ENCODE data around the gene MAGI2.

MAGI2 gene

GRCh38 chr7:78139335-78139734, 1314.1 kb downstream of the MAGI2 start:
- no peak for DNase-seq (ENCODE audit: low read depth)

DNA sequence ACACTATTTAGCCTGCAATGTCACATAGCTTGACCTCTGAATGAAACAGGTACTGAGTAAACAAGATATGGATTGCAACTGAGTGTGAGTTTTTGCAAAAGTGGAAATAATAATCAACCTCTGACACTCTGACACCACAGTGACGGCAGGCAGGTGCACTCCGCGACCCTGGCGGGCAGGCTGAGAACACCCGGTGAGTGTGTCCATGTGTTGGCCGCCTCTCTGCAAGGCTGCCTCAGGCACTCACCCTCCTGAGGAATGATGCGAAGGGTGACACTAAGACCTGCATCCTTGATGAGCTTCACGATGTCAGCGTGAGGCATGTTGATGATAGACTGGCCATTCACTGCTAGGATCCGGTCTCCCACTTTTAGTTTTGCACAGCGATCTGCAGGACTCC, 1318.7 kb downstream of the MAGI2 start:
- no peak for DNase-seq (ENCODE audit: low read depth)

- no peak for DNase-seq (ENCODE audit: low read depth)
These were observed 1319.2 kb downstream of the MAGI2 start for GRCh38 chr7:78134256-78134655.

DNA sequence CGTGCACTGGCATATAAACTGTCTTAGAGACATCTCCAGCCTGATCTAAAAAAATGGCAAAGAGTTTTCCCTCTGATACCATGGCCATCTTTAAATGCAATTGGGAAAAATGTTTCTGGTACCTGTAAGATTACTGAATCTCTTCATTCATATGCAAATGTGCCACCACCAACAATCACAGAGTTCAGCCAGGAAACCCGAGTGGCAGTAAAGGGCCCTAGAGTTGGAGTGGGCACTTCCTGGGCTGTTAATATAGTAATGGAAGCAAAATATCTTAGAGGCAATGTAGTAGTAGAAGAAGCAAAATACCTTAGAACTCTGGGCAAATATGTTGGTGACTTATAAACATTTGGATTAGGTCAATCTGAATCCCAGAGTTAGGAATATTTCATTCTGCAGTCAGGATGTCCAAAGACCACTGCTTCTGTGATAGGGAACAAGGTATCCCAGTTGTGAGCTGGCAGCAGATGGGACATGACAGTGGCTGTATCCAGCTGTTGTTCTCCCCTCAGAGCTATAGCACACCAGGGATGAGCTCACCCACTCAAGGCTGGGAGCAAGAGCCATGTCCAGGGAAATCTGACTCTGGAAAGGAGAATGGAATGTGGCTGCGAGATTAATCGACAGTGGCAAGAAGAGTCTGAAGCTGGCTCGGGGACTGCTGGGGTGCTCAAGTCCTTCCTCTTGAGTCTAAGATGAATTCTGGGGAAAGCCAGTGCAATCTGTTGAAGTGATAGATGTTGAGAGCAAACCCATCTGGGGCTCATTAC, 1322.8 kb downstream of the MAGI2 start:
- no peak for DNase-seq (ENCODE audit: low read depth)

- DNase-seq (ENCODE audit: low read depth), result no peak
These were observed 1323.6 kb downstream of the MAGI2 start for GRCh38 chr7:78129865-78130264.

DNA sequence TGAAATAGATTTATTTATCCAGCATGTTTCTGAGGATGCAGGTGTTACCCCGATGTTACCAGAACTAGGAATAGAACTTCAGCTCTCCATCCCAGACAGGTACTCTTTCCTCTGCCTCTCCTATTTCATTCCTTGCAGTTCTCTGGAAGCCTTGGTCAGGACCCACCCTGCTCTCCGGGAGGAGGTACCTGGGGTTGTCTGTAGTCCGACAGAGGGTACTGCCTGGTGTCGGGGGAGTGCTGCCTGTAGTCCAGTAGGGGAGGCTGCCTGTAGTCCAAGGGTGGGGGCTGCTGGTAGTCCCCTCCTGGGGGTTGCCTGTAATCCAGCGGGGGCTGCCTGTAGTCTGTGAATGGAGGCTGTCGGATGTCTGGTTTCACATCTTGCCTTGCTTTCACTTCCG, 1326.5 kb downstream of the MAGI2 start:
- no peak for DNase-seq (ENCODE audit: low read depth)

DNA sequence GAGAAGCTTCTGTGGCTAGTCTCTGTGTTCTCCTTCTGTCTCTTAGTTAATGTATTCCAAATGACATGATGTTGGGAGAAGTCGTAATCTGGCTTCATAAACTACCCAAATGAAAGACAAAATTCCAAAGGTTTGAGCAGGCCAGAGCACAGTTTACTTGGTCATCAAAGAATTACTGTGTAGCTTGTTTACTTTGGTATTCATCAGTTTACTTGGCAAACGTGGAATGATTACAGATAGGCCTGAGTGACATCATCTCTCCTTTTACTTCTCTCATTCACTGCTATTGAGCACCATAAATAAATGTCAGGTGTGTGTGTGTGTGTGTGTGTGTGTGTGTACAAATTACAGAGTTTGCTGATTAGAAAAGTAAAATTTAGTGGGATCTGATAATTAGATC, 1327.6 kb downstream of the MAGI2 start:
- no peak for DNase-seq (ENCODE audit: low read depth)

DNA sequence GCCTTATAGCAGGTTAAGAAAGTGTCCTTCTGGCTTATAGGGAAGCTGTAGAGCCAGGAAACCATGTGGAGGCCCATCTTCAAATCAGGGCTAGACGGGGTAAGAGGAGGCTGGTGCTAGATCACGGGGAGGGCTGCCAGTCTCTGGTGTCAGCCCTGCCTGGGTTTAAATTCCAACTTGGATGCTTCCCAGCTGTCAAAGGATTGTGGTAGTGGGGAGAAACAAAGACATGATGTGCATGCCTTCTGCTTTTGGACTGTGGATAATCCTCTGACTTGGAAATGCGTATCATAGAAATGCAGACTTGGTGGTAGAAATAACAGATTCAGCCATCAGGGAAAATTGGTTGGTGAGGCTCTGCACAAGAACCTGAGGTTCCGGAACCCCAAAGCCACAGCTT, 1329.3 kb downstream of the MAGI2 start:
- DNase-seq (ENCODE audit: low read depth), result no peak

DNA sequence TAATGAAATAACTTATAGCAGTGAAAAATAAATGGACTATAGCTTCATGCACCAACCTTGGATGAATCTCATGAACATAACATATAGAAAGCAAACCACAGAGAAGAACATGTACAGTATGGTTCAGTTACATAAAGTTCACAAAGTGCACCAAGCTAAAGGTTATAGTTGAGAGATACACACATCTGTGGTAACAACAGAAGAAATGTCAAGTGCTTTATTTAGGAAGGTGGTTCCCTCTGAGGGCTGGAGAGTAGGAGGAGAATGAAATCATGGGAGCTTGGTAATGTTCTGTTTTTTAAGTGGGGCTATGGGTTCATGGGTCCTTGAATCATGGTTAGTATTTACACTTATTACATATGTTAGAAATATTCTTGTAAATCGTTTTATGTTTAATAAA, 1331.6 kb downstream of the MAGI2 start:
- no peak for DNase-seq (ENCODE audit: low read depth)

GRCh38 chr7:78118470-78118869, 1335.0 kb downstream of the MAGI2 start:
- DNase-seq (ENCODE audit: low read depth), result no peak

- DNase-seq (ENCODE audit: low read depth), result no peak
These were observed 1337.6 kb downstream of the MAGI2 start for GRCh38 chr7:78115876-78116275.

DNA sequence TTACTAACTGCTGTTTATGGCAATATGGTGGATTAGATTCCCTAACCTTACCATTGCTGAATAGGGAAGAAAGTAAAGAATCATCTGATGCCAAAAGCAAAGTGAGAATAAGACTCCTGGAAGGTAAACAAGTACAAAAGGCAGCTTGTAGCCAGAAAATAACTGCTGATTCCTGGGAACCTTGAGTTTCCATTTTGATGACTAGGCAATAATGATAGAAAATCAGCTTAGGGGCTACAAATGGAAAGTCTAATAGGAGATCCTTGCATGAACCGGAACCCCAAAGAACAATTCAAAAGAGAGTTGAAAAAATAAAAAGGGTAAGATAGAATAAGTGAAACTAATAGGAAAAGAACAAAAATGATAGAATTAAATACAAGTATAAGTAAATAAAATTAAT, 1338.5 kb downstream of the MAGI2 start:
- DNase-seq (ENCODE audit: low read depth), result no peak

- no peak for DNase-seq (ENCODE audit: low read depth)
These were observed 1341.0 kb downstream of the MAGI2 start for GRCh38 chr7:78112488-78112887.

- DNase-seq (ENCODE audit: low read depth), result no peak
These were observed 1342.1 kb downstream of the MAGI2 start for GRCh38 chr7:78111386-78111785.

DNA sequence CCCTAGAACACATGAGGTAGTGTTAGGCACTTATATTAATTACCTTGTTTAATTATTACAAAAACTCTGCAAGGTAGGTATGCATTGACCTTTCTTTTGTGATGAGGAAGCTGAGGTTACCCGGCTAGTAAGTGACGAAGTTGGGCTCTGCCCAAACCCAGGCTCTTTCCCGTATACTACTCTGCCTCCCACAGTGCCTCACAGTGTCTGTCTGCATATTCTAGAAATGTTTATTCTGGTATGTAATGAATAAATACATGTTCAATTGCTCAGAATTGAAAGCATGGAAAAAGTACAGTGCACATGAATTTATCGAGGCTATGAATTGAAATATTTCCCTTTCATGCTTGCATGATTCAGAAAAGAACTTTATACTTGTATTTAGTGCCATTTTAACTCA, 1350.0 kb downstream of the MAGI2 start:
- DNase-seq (ENCODE audit: low read depth), result no peak

DNA sequence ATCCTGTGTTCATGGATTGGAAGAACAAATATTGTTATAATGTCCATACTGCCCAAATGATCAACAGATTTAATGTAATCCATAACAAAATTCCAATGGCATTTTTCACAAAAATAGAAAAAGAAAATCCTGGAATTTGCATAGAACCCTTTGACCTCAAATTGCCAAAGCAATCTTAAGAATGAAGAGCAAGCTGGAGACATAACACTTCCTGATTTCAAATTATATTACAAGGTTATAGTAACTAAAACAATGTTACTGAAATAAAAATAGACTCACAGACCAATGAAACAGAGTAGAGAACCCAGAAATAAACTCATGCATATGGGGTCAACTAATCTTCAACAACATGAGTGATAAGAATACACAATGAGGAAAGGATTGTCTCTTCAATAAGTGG, 1352.4 kb downstream of the MAGI2 start:
- no peak for DNase-seq (ENCODE audit: low read depth)

DNA sequence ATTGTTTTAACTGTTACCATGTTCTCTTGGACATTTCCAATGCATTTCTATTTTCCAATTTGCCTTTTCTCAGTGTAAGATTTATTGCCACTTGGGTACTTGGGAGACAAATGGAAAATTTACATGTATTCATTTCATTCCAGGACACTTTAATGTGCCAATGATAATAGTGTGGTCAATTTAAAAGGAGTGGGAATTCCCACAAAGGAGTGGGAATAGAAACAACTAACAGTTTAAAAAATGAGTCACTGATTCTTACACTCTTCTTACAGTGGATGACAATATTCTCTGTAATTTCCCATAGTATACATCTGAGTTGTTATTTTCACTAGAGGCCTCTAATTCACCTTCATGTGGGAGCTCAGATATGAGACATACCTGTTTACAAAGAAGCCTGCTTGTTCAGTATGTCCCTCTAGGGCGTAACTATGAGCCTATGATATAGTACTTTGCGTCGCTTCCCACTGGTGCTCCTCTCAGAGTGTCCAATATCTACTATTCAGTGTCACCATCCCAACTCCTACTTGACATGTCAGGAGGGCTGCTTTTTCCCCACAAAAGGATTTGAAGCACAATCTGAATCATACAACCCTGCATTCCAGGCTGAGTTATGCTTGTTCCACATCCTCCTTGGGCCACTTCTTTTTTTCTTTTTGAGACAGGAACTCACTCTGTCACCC, 1353.6 kb downstream of the MAGI2 start:
- DNase-seq (ENCODE audit: low read depth), result no peak

DNA sequence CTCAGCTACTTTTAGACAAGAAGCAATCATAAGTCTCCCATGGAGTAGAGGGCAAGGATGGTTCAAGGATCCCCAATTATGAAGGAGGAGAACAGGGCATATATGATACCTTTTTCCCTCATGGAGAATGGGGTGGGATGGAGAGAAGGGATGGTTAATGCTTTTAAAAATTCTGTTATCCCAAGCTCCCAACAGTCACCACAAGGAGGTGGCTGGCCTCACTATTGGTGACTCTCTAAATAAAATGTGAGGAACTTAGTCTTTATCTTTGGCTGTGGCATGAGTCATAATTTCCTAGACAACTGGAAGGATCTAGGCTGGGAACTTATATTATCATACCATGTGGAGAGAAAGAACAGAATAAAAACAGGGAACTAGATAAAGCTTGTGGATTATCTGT, 1357.9 kb downstream of the MAGI2 start:
- DNase-seq (ENCODE audit: low read depth), result no peak

- no peak for DNase-seq (ENCODE audit: low read depth)
These were observed 1361.1 kb downstream of the MAGI2 start for GRCh38 chr7:78092331-78092730.

DNA sequence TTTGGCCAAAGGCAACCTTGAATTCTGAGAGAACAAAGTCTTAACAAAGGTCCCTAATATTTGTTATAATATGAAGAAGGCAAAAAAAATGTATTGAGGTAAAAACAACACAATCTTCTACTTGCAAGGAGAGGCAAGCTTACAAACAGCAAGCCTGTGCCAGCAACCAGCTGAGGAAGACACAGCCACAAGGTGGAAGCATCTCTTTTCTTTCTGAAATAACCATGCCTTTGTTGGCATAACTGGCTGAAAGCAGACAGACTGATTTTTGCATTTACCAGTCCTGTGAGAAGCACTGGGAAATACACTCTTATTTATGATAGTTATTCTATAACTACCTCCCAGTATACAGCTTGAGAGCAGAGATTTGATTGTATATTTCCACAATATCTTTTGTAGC, 1362.9 kb downstream of the MAGI2 start:
- DNase-seq (ENCODE audit: low read depth), result no peak

DNA sequence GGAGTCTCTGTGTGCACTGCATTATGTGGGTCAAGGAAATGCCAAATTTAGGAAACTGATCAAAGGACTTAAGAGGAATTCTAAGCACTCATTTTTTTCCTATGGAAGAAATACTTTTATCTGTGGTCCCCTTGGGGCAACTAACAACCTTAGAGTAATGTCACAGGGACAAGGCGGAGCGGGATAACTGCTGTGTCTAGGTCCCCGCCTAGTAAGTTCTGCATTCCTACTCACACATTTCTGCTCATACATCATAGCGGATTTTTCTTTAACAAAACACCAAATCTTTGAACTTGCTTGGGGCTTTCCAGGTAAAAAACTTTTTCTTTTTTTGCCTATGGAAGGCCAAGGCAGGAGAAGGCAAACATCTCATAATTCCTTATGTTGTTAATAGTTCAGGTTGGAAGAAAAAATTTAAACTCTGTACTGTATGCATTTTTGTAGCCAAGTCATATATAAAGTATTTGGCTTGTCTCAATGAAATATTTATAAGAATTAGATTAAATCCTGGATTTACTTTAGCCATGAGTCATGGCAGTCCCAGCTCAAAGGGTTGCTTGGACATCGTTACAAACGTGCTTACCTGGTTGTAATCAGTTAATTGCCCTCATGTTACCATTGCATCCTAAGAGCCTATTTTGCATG, 1369.9 kb downstream of the MAGI2 start:
- DNase-seq (ENCODE audit: low read depth), result no peak

- DNase-seq (ENCODE audit: low read depth), result no peak
These were observed 1370.9 kb downstream of the MAGI2 start for GRCh38 chr7:78082556-78082955.

GRCh38 chr7:78081888-78082287, 1371.6 kb downstream of the MAGI2 start:
- DNase-seq (ENCODE audit: low read depth), result no peak

All from stimulated activated CD8-positive, alpha-beta memory T cell treated with anti-CD3 and anti-CD28 coated beads, Interleukin-15, amount 100 ng/mL, for 1 hour (primary cell).